ENCODE results near the gene DENND1A.
A peak's percentile ranks its signal among the peaks of the same experiment; 100 is the strongest.

The DENND1A gene

GRCh38 chr9:123513554-123513953 lies 416.4 kb downstream of the DENND1A start:
- no peak for DNase-seq

DNA sequence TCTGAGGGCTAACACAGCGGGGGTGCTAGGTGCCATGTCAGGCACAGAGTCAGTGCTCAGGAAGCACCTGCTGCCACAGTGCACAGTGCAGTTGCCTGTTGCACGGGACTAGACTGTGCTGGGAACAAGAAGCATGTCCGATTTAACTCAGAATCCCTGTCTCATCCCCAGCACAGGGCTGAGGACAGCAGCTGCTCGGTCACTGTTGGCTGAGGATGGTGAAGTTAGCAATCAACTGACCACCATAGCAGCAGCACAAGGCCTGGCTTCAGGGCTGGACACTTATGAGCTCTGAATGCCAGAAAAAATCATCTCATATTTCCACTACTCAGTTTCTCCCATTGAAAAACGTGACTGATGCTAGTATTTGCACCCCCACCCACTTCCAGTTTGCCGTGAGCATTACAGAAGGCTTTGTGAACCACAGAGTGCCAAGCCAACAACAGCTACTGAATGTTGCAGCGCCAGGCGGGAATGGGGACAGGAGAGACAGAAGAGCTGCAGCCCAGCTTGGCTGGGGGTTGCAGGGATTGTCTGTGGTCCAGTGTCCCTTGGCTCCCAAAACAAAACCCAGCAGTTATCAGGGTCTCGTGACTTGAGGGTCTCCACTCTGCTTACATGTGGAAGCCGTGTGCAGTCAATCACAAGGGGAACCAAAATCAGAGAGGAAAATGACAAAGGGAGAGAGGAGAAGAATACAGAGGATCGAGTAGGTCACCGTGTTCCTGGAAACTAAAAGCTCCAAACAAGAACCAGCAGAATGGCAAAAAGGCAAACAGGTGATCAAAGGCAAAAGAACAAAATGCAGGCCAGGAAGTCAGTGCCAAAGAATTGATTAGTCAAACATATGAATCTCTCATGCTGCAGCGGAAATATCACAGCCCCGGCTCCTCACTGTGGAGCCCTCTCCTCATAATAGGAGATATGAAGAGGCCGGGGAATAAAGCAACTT lies 418.3 kb downstream of the DENND1A start:
- DNase-seq = no peak

DNA sequence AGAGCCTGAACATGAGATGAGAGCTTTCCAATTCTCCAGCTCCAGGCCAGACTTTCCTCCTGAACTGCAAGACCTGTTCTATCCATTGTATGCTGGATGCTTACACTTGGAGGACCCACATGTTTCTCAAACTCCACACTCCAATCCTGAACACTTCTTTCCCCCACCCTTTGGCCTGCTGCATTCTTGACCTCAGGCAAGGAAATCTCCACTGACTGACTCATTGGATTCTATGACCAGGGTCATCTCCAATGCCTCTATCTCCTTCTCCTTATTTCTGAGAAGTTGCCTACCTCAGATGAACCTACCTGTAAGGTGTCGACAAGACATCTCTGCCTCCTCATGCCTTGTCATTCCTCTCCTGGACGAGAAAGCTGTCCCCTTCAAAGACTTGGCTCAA lies 420.3 kb downstream of the DENND1A start:
- no peak for DNase-seq

DNA sequence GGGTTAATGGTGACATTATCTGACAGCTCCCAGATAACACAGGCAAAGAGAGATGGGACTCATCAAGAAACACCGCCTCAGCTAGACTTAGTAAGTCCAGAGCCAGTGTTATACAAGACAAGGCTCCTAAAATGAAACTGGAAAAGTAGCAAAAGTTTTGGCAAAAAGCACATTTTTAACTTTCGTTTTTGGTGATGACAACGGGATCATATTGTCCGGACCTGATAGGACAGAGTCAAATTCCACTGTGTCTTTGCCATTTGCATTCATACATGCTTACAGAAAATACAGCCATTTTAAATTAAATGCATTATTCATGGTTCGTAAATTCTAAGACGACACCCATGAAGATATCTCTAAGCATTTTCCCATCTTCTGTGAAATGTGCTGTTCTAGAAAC lies 421.9 kb downstream of the DENND1A start:
- DNase-seq = no peak

GRCh38 chr9:123505496-123505895 lies 424.4 kb downstream of the DENND1A start:
- no peak for DNase-seq

DNA sequence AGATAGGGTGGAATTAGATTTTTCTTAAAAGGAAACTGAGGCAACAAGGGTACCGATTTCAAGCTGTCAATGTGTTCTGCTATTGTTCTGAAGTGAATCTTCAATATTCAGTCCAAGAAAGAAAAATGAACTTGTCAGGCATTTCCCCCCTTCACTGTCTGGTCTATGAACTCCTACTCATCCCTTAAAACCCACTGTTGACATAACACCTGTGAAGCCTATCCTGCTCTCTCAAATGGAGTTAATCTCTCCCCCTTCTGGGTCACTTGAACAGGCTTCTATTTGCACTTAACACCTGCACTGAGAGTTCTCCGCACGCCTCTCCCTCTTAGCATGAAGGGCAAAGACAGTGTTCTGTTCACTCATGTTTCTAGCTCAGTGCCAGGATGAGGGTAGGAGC lies 429.6 kb downstream of the DENND1A start:
- DNase-seq = no peak

- DNase-seq = no peak
Measured at GRCh38 chr9:123497830-123498229, 432.1 kb downstream of the DENND1A start.

DNA sequence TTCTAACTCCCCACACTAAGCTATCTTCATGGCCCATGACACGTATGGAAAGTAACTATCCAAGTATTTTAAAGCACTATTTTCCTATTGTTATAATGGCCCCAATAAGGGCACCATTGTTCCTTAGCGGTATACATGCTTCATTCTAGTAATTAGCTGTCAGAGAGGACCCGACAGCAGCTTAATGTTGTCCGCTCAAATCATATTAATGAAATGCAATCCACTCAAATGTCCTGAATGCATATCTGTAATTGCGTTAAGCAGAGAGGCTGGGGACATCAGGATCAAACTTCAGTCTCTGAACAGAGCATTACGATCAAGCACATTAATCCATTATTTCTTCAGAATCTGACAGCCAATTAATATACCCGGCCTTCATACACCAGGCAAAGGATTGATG lies 434.2 kb downstream of the DENND1A start:
- no peak for DNase-seq

DNA sequence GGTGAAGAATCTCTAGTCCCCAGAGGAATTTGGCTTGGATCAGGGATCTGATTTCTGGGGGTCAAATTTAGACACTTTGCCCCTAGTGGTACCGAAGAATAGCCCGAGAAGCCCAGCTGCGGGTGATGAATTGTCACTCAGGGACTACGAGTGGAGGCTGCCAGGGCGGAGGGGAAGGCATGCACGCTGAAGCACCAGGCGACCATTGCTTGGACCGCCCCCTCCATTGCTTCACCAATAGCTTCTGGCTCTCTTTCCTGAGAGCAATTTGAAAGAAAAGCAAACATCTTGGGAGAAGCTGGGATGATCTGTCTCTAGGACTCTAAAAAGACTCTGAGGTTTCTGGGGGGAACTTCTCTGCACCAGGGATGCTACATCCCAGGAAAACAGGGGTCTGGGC lies 436.3 kb downstream of the DENND1A start:
- DNase-seq = no peak

DNA sequence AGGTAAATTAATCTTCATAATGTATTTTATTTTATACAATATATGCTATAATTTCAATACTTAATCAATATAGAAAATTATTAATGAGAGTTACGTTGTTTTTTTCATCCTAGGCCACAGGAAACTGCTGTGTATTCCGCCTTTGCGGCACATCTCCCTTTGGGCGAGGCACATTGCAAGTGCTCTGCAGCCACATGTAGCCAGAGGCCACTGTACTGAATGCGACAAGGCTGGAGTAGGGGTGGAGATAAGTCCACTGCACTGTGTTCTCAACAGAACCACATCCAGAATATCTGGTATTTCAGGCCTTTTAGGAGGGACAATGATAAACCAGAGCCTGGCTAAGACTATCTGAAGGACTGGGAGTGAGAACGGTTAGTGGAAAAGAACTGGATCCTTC lies 439.2 kb downstream of the DENND1A start:
- DNase-seq = no peak

- no peak for DNase-seq
Measured at GRCh38 chr9:123488722-123489321, 441.1 kb downstream of the DENND1A start.

DNA sequence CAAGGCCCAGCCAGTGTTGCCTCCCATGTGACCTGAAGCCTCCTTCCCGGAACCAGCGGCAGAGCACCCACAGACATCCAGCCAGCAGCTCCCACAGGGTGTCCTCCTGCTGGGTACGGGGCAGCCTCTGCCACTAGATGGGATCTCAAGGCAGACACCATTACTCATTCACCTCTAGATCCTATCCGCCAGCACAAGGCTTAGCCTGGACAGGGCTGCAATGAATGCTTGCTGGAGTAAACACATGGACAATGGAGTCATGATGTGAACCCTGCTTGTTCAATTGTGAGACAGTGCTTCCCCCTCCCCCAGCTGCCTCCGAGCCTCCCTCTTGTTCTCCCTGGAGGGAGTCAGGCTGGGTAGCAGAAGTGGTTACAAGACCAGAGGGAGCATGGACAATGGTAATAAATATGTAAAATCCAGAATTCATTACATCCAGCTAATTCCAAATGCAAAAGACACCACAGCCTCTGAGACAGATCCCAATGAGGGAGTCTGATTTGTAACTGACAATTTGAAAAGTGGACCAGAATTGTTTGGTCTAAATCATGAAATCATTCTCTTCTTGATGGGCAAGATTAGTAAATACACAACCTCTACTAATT lies 441.9 kb downstream of the DENND1A start:
- DNase-seq = no peak

DNA sequence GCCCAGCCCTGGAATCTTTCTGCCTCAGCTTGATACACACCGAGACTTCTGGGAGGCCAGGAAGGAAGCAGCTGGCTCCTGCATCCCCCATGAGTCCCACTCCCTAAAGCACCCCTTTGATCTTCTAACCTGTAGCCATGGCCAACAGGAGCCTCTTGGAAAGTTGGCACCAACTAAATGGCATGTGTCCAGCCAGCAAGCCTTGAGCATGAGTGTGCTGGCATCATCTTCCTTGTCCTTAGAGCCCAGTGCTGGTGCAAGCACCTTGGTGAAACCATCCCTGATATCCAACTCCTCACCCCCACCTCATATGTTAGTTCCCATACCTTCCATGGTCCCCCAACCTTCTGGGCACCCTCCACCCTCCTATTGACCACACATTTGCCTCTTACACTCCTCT lies 443.5 kb downstream of the DENND1A start:
- no peak for DNase-seq

GRCh38 chr9:123485216-123485615 lies 444.7 kb downstream of the DENND1A start:
- DNase-seq = peak; percentile 81

DNA sequence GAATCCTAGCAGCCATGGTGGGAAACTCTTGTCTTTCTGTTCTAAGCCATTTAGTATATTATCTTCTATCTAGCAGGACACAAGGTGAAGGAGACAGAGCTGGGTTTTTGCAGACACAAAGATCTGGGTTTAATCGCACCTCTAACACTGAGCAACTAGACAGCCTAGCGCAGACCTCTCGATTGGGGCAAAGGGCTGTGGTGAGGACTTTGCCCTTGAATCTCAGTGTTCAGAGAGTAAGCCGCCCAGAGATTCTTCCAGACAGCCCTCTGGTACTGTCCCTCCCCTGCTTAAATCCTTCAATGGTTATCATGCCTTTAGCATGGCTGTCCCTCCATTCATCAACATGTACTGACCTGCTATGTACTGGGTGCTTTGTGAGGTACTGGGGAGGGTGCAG lies 445.8 kb downstream of the DENND1A start:
- DNase-seq = no peak

- no peak for DNase-seq
Measured at GRCh38 chr9:123483191-123483803, 446.6 kb downstream of the DENND1A start.

GRCh38 chr9:123482295-123482968 lies 447.5 kb downstream of the DENND1A start:
- DNase-seq = peak; percentile 43

GRCh38 chr9:123481209-123481865 lies 448.6 kb downstream of the DENND1A start:
- no peak for DNase-seq

- no peak for DNase-seq
Measured at GRCh38 chr9:123480791-123481190, 449.1 kb downstream of the DENND1A start.

DNA sequence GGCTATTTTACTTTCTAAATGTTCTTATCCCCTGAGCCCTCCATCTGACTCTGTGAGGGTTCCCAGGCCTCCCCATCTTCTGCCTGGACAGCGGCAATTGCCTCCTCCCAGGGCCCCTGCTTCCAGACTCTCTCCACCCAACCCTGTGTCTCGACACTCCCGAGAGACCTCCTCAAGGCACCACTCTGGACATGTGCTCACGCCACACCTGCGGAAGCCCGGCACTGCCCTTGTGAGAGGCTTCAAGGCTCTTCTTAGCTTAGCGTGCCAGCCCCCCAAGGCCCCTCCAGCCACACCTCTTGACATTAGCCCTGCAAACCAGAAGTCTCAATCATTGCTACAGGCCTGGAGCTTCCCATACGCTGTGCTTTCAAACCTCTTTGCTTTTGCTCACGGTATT lies 449.8 kb downstream of the DENND1A start:
- DNase-seq = no peak

GRCh38 chr9:123478967-123479602 lies 450.8 kb downstream of the DENND1A start:
- DNase-seq = no peak

GRCh38 chr9:123478160-123478559 lies 451.8 kb downstream of the DENND1A start:
- no peak for DNase-seq

Measured in COR-L47 (cell line).